Neural cell (in vitro differentiated cells): ENCODE results near the gene AQP2. TPM values are rescaled to one million over a fixed set of nuclear protein-coding genes. Genes with fewer than 3 reads are reported as not detected.

ENCODE experiments used
- H2AFZ ChIP-seq: fragments of 200-600, 300-800 bp; sonication (generic), shearing (Covaris generic); 2 replicates; pipeline ENCODE4 v1.6.0; 2014; ENCODE audit warnings: low read depth, mild to moderate bottlenecking, antibody characterized with exemption, low read length, moderate library complexity
- H3F3A ChIP-seq: fragments of 200-600 bp; shearing (Covaris generic); 2 replicates; pipeline ENCODE4 v1.6.1; 2016; ENCODE audit warnings: mild to moderate bottlenecking, moderate library complexity, mixed read lengths, antibody characterized with exemption, low read length; ENCODE audit not compliant: insufficient read depth, poor library complexity, severe bottlenecking
- H3K27ac ChIP-seq: fragments of 200-600, 300-800 bp; sonication (generic), shearing (Covaris generic); 2 replicates; pipeline ENCODE4 v1.5.1; 2014; ENCODE audit warnings: mild to moderate bottlenecking, low read length, moderate library complexity
- H3K27me3 ChIP-seq: fragments of 300-800, 200-600 bp; sonication (generic), shearing (Covaris generic); 2 replicates; pipeline ENCODE4 v1.6.0; 2014; ENCODE audit warnings: mild to moderate bottlenecking, low read depth, low read length, moderate library complexity; ENCODE audit not compliant: insufficient read depth
- H3K36me3 ChIP-seq: fragments of 300-800, 200-600 bp; sonication (generic), shearing (Covaris generic); 2 replicates; pipeline ENCODE4 v1.5.1; 2014; ENCODE audit warnings: mild to moderate bottlenecking, antibody characterized with exemption, low read length, moderate library complexity; ENCODE audit not compliant: insufficient read depth
- H3K4me2 ChIP-seq: fragments of 300-800, 200-600 bp; sonication (generic), shearing (Covaris generic); 2 replicates; pipeline ENCODE4 v1.6.0; 2014; ENCODE audit warnings: mild to moderate bottlenecking, low read length
- H3K4me3 ChIP-seq: fragments of 300-800, 200-600 bp; sonication (generic), shearing (Covaris generic); 2 replicates; pipeline ENCODE4 v1.5.1; 2014; ENCODE audit warnings: mild to moderate bottlenecking, low read length, moderate library complexity
- H3K79me2 ChIP-seq: fragments of 200-600 bp; shearing (Covaris generic); replicated peaks from 2 replicates; pipeline ENCODE4 v1.6.0; 2014; ENCODE audit warnings: mild to moderate bottlenecking, low read length, moderate library complexity; ENCODE audit not compliant: insufficient read depth
- H3K9ac ChIP-seq: fragments of 300-800, 200-600 bp; sonication (generic), shearing (Covaris generic); 2 replicates; pipeline ENCODE4 v1.6.1; 2016; ENCODE audit warnings: mild to moderate bottlenecking, low read length, mixed read lengths
- H3K9me2 ChIP-seq: fragments of 200-600 bp; shearing (Covaris generic); 2 replicates; pipeline ENCODE4 v1.6.1; 2016; ENCODE audit warnings: mild to moderate bottlenecking, low read length, mixed read lengths; ENCODE audit not compliant: insufficient read depth
- H3K9me3 ChIP-seq: fragments of 200-600, 300-800 bp; sonication (generic), shearing (Covaris generic); 2 replicates; pipeline ENCODE4 v1.6.1; 2016; ENCODE audit warnings: mild to moderate bottlenecking, mixed run types, low read length, moderate library complexity, mixed read lengths
- H4K20me1 ChIP-seq: fragments of 200-600 bp; shearing (Covaris generic); 2 replicates; pipeline ENCODE4 v1.6.1; 2016; ENCODE audit warnings: mild to moderate bottlenecking, mixed run types; ENCODE audit not compliant: insufficient read depth
- CTCF ChIP-seq: fragments of 450-650 bp; IDR thresholded peaks from 2 replicates; pipeline ENCODE4 v1.5.1; 2014; ENCODE audit warnings: antibody characterized with exemption, mild to moderate bottlenecking, moderate library complexity; ENCODE audit not compliant: poor library complexity, severe bottlenecking
- EP300 ChIP-seq: fragments of 450-650 bp; conservative IDR thresholded peaks from 2 replicates; pipeline ENCODE4 v1.6.1; 2014; ENCODE audit warnings: antibody characterized with exemption, mild to moderate bottlenecking, moderate library complexity; ENCODE audit not compliant: poor library complexity, severe bottlenecking
- EZH2 ChIP-seq: fragments of 200-600, 300-800 bp; shearing (Covaris generic), sonication (generic); IDR thresholded peaks from 2 replicates; pipeline ENCODE4 v1.6.1; 2014; ENCODE audit warnings: antibody characterized with exemption, low read length, borderline replicate concordance, mild to moderate bottlenecking; ENCODE audit not compliant: insufficient read depth, poor library complexity, severe bottlenecking
- MXI1 ChIP-seq: fragments of 450-650 bp; conservative IDR thresholded peaks from 2 replicates; pipeline ENCODE4 v1.6.1; 2014; ENCODE audit warnings: antibody characterized with exemption, mild to moderate bottlenecking; ENCODE audit not compliant: poor library complexity, severe bottlenecking
- POLR2AphosphoS5 ChIP-seq: IDR thresholded peaks from 2 replicates; pipeline ENCODE4 v1.6.1; 2012
- RAD21 ChIP-seq: fragments of 450-650 bp; conservative IDR thresholded peaks from 2 replicates; pipeline ENCODE4 v1.6.1; 2014; ENCODE audit warnings: antibody characterized with exemption, mild to moderate bottlenecking, moderate library complexity
- REST ChIP-seq: IDR thresholded peaks from 2 replicates; pipeline ENCODE4 v1.6.1; 2012; ENCODE audit warnings: borderline replicate concordance
- SMC3 ChIP-seq: fragments of 450-650 bp; conservative IDR thresholded peaks from 2 replicates; pipeline ENCODE4 v1.6.1; 2014; ENCODE audit warnings: antibody characterized with exemption, mild to moderate bottlenecking, moderate library complexity; ENCODE audit not compliant: poor library complexity
- TAF1 ChIP-seq: IDR thresholded peaks from 2 replicates; pipeline ENCODE4 v1.6.1; 2012; ENCODE audit warnings: low read depth
- polyA plus RNA-seq: library from polyadenylated mRNA; depleted of rRNA; stranded (reverse); fragments of >200 nt; gene quantifications from 2 replicates; pipeline ENCODE4 v1.2.3, GENCODE V29; 2014

The AQP2 gene
- polyA plus RNA-seq, 1 donor from 2014 or later = not detected

- Histone ChIP-seq H3K4me3 (no peak overlapping the region), H3F3A (no peaks in the 10 kb centered on the region), H3K27me3 (no peaks in the 10 kb centered on the region), H2AFZ (no peak overlapping the region), H3K9me2 (no peaks in the 10 kb centered on the region), H3K79me2 (no peaks in the 10 kb centered on the region), H3K9me3 (no peaks in the 10 kb centered on the region), H4K20me1 (no peaks in the 10 kb centered on the region), H3K27ac (no peak overlapping the region), H3K36me3 (no peaks in the 10 kb centered on the region), H3K4me2 (no peak overlapping the region), H3K9ac (no peak overlapping the region)
- no peak for TF ChIP-seq POLR2AphosphoS5
- no peak for TF ChIP-seq CTCF
- no peak for TF ChIP-seq EP300
- no peak for TF ChIP-seq RAD21
- no peak for TF ChIP-seq EZH2
- no peak for TF ChIP-seq MXI1
- TF ChIP-seq TAF1 = no peak
- no peak for TF ChIP-seq REST
- TF ChIP-seq SMC3 = no peak
These were observed 2.6 kb downstream of the AQP2 start for GRCh38 chr12:49953151-49953550.

DNA sequence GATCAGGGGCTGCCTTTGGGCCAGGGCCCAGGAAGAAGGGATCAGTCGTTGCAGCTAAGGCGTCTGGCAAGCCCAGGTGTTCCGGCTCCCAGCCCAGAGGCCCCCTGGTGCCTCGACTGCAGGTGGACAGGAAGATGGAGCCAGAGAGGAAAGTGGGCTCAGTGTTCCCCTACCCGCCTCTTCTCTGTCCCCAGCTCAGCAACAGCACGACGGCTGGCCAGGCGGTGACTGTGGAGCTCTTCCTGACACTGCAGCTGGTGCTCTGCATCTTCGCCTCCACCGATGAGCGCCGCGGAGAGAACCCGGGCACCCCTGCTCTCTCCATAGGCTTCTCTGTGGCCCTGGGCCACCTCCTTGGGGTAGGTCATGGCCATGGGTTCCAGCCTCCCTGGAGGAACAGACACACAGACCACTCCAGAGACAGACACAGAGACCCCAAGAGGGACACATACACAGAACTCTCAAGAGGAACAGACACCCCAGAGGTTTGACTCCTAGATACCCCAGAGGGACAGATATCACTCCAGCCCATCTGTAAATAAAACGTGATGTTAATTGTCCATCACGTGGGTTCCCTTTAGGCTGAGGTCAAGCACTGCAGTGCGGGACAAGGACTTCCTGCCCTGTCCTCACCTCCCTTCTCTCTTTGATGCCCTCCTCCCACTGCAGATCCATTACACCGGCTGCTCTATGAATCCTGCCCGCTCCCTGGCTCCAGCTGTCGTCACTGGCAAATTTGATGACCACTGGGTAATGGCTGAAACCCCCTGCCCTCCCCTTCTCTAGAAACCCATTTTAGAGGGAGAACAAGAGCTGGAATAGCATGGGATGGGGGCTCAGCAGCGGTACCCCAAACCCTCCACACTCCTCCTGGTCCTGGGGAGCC, 3.7 kb downstream of the AQP2 start:
- no peaks in the 10 kb centered on the region for H3K9me3 ChIP-seq
- no peak overlapping the region for H3K4me3 ChIP-seq
- H3K27me3 ChIP-seq = no peaks in the 10 kb centered on the region
- TF ChIP-seq EP300 (no peak), RAD21 (no peak), SMC3 (no peak), POLR2AphosphoS5 (no peak), TAF1 (no peak), CTCF (no peak), MXI1 (no peak), REST (no peak), EZH2 (no peak)
- no peaks in the 10 kb centered on the region for H3K9me2 ChIP-seq
- no peak overlapping the region for H3K9ac ChIP-seq
- no peak overlapping the region for H3K27ac ChIP-seq
- no peak overlapping the region for H3K4me2 ChIP-seq
- H3K79me2 ChIP-seq = no peaks in the 10 kb centered on the region
- H2AFZ ChIP-seq = no peak overlapping the region
- no peaks in the 10 kb centered on the region for H3F3A ChIP-seq
- no peaks in the 10 kb centered on the region for H3K36me3 ChIP-seq
- no peaks in the 10 kb centered on the region for H4K20me1 ChIP-seq
